Stimulated activated CD4-positive, alpha-beta T cell treated with anti-CD3 and anti-CD28 coated beads, Interleukin-12 subunit alpha, Interleukin-12 subunit beta, amount 100 ng/mL, for 4 hours (primary cell): Measurements from ENCODE around the gene MEF2A.
A peak's percentile ranks its signal among the peaks of the same experiment; 100 is the strongest.

Experiments
- DNase-seq: peaks from one replicate; pipeline ENCODE4 v3.0.0-alpha.2; 2020

MEF2A gene

DNA sequence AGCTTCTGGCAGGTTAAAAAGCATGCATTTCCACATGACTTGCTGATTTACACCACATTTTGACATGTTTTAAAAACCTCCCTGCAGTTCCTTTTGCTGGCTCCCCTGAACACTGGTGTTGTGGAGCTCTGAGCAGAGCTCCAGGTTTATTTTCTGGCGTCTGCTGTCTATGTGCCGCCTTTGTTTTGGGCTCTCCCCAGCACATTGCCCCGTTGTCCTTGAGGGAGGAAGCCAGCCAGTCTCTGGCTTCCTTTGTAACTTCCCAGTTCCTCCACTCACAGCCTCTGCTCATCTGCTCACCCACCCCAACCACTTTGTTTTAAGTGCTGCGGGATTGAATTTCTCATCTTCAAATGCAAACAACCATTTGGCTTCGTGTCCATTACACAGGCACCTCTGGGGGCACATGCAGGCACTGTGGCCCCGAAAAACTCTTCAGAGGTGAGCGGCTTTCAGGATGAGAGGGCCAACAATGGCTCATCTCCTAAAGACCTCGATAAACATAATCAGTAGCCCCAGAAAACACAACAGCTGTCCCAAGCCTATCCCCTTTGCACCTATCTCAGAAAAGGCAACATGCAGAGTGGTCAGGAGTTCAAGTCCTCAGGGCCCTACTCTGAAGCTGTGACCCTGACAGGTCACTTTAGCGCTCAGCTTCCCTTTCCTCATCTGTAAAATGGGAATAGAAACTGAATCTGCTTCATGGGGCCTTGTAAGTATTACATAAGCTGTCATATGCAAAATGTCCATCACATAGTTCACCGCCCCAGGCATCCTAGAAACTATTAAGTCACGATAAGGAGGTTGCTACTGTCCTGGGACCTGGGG is 1.3 kb upstream of the MEF2A start:
- DNase-seq, result no peak

DNA sequence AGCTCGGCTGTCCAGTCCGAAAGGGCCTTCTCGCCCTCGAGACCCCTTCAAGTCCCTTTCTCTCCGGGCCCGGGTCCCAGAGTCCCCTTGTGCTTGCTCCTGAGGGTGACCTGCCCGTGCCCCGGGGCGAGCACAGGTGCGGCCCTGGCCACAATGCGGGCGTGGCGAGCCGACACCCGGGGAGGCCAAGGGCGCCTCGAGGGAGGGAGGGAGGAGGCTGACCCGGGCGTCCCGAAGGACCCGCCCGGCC is 810 bp upstream of the MEF2A start:
- DNase-seq, result no peak

DNA sequence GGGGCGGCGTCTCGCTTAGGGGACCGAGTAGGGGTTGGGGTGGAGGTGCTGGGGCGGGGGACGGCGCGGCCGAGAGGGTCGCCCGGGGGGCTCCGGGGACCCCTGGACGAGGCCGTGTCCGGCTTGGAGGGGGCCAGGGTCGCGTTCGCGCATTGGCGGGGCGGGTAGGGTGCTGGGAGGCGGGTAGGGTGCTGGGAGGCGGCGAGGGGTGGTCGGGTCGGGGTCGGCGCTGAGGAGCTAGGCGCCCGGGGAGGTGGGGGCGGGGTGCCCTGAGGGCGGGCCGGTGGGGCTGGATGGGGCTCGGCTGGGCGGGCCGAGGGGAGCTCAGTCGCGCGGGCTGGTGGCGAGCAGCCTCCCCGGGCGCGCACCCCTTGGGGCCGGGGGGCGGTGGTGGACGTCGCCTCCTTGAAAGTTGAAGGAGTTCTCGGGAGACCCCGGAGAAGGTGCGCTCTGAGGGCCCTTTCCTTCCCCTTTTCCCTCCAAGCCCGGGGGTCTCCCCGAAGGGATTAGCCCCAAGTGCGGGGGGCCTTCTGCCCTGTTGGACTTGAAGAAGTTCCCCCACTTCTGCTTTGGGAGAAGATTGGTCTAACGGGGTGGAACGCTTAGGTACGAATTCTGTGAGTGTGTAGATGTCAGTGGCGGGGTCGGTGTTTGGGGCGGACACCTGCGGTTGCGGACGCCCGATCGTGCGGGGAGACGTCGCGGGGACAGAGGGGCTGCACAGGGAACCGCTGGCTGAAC is 543 bp downstream of the MEF2A start:
- peak; percentile 31 for DNase-seq

DNA sequence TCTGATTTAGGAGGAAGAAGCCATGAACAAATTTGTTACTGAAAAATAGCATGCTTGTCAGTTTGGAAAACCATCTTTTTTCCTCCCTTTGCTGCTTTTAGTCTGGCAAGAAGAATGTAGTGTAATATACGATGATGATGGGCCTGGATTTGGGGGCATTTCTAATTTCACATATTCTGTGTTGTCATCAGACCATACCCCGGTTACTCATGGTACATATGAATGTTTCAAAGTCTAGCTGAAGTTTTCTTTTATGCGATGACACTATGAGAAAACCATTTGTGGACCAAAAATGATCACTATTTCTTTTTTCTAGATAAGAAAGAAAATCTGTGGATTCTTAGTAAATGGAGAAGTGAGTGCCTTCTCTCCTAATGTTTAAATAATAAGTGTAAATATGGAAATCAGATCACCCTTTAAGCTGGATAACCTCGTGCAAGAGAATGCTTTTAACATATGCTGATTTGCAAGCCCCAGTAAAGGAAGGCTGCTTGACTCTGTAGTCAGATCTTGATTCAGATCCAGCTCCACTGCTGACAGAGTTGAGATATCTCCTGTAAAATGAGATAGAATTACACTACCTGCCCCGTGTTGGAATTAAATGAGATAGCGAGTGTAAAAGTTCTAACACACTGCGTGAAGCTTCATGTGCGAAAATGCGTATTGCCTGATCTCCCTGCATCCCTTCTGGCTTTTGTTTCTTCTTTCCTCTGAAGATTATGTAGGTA is 3.0 kb downstream of the MEF2A start:
- DNase-seq, result no peak

DNA sequence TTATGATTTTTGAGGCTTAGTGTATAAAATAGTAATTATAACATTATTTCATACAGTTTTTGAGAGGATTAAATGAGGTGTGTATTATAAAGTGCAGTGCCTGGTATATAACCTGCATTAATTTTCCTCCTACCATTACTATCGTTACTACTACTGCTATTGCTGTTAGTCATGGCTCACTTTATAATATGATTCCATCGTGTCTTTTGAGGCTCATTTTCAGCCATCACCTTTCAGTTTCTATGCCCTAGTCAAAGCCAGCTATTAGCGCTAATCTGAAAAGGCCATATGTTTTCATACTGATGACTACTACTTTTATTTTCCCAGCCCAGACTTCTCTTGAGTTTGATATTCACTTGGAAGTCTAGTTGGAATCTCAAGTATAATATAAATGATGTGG is 5.5 kb downstream of the MEF2A start:
- DNase-seq, result no peak

DNA sequence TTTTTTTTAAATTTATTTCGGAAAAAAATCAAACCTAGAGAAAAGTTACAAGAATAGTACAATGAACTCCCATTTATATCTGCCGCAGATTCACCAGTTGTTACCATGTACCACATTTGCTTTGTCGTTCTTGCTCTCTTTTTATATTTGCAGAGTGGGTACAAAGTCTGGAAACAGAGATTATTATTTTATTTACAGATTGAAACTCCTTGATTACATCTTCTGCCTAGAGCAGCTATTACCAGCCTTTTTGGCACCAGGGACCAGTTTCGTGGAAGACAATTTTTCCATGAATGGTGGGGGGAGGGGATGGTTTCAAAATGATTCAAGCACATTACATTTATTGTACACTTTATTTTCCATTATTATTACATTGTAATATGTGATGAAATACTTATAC is 8.3 kb downstream of the MEF2A start:
- no peak for DNase-seq

DNA sequence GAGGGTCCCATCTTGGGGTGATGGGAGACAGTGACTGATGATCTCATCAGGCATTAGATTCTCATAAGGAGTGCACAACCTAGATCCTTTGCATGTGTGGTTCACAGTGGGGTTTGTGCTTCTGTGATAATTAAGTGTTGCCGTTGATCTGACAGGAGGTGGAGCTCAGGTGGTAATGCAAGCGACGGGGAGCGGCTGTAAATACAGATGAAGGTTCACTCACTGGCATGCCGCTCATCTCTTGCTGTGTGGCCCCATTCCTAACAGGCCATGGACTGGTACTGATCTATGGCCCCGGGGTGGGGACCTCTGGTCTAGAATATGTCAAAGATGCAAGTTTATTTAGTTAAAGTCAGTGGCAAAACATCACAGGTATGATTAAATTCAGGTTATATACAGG is 8.7 kb downstream of the MEF2A start:
- DNase-seq, result no peak

DNA sequence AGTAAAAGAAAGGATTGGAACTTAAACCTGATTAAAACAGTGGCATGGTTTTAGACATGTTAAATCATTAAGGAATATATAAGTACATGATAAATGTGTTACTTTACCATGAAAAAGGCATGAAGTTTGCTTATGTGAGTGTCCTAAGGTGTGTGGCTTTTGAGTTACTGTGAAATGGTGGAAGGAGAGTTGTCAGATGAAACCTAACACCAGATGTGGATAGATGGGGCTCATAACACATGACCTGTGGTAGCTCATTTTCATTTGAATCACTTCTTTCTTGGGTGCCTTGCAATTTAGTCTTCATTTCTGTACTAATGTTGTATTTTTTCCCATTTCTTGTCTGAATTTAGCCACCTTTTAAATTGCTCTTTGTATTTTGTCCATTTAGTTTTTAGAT is 13.0 kb downstream of the MEF2A start:
- no peak for DNase-seq

DNA sequence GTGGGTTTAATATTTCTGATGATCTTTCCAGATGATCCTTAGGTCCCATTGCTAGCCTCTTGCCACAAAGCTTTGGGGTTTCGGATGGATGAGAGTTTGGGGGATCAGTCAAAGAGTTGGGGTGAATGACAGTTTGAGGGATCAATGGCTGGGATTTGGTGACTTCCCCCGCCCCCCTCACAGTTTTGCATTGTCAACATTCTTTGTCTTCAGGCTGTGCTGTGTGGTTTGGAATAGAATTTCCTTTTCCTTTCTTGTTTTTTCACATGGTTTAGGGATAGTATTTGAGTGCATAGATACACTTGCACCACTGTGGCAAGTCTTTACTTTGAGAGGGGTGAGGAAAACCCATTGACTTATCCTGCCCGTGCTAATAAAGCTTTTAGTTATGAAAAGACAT is 14.3 kb downstream of the MEF2A start:
- DNase-seq, result no peak

DNA sequence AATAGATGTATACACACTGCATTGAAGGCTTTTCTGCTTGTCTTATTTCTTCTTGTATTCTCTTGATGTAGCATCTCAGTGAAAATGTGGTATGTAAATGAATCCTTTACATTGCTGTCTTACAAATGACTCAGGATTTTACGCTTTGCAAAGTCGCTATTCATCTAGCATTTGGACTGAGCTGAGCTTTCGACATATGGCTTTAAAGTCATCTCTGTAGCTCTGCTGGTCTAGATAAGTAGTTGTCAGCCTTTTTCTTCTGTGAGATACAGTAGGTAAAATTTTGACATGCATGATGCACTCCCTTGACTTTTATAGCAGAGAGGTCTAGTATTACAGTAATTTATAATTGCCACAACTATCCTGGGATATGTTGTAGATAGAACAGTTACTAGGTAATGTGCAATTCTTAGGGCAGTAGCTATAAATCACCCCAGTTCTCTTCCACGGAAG is 16.8 kb downstream of the MEF2A start:
- no peak for DNase-seq

DNA sequence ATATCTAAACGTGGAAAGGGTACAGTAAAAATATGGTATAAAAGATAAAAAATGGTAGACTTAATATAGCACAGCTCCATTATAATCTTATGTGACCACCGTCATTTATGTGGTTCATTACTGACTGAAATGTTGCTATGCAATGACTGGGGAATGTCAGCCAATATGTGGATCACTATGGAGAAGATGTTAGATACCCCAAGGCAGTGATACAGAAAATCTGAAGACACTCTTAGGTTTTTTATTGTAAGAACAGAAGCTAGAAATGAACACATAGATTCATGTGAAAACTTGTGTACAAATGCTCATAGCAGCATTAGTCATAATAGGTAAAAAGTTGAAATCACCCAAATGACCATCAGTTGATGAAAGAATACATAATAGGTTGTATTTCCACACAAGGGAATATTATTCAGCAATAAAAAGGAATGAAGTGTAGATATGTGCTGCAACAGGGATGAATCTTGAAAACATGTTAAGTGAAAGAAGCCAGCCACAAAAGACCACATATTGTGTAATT is 18.4 kb downstream of the MEF2A start:
- DNase-seq, result no peak

DNA sequence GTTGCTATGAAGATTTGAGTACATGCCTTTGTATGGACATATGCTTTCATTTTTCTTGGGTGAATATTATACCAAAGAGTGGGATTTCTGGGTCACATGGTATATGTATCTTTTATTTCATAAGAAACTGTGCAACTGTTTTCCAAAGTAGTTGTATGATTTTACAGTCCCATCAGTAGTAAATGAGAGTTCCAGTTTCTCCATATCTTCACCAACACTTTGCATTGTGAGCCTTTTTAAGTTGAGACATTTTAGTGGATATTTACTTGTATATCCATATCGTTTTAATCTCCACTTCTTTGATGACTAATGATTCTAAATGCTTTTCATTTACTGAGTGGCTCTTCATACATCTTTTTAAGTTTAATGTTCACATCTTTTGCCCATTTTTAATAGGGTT is 20.3 kb downstream of the MEF2A start:
- no peak for DNase-seq

DNA sequence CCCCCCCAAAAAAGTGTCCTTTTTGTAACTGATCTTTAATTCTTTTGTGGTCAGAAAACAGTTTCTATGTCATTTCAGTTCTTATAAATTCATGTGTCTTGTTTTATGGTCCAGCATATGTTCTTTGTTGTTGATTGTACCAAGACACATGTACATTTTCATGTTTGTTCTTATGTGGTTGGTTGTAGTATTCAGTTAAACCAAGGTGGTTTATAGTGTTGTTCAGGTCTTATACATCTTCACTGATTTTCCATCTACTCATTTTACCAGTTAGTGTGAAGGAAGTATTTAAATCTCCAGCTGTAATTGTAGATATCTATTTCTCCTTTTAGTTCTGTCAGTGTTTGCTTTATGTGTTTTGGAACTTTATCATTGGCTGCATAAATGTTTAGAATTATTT is 24.0 kb downstream of the MEF2A start:
- DNase-seq, result no peak

DNA sequence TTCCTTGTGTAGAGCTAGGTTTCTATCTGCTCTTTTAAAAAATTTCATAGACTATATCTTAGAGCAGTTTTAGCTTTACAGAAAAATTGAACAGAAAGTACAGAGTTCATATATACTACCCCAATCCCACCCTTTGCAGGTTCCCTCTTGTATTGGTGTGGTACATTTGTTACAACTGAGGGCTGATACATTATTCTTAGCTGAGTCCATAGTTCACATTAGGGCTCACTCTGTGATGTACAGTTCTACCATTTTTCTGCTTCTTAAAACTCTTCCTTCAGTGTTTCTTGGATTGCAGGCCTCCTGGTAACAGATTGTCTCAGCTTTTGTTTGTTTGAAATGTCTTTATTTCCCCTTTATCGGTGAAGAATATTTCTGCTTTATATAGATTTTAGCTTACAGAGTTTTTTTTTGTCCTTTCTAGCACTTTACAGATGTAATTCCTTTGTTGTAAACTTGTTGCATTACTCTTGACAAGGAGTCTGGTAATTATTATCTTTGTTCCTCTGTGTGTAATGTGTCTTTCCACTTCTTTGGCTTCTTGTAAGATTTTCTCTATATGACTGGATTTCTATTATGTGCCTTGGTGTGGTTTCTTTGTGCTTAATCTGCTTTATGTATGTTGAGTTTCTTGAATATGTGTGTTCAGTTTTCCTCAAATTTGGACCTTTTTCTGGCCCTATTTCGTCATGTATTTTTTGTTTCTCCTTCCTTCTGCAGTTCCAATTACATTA is 25.3 kb downstream of the MEF2A start:
- no peak for DNase-seq

DNA sequence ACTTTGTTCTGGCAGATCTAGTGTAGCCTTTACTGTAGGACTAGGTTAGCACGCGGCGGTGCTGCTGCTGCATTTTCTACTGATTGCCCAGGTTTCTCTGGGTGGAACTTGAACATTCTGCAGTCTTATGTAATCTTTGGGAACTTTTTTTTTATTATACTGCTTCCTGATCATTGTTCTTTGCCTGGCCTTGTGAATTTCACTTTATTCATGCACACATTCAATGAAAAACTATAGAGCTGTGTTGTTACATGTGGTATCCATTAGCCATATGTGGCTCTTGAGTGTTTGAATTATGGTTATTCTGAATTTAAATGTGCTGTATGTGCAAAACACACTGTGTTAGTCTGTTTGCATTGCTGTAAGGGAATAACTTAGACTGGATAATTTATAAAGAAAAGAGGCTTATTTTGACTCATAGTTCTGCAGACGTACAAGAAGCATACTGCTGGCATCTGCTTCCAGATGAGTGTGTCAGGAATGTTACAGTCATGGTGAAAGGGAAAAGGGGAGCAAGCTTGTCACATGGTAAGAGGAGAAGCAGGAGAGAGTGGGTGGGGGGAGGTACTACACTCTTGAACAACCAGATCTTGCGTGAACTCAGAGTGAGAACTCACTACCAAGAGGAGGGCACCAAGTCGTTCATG is 26.5 kb downstream of the MEF2A start:
- no peak for DNase-seq

DNA sequence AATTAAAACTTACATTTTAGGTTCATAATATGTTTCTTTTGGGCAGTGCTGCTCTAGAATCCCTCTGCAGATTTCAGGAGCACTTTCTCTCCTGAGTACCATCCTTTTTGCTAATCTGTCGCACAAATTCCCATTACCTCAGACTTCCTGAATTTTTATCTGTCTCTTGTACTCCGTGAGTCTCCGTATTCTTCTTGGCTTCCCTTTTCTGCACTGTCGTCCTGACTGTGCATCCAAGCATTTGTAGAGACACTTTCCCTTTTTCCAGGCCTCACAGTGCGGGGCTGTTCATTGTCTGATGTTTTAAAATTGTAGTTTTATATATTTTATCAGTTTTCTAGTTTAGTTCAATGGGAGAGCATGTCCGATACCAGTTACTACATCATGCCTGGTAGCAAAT is 27.3 kb downstream of the MEF2A start:
- DNase-seq, result no peak

DNA sequence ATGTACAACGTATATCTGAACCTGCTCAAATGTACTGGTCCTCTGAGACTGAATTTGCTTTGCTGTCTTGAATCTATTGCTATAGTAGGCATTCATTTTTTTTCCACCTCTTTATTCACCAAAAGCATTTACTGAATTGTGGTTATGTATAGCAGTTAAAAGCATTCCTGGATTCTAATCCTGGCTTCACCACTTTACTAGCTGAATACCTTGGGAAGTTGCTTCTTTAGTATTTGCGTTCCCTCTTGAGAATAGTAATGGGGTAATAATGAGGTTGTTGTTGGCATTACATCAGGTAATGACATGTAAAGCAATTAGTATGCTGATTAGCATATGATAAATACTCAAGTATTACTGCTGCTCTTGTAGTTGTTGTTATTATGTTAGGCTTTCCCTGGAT is 29.1 kb downstream of the MEF2A start:
- no peak for DNase-seq

DNA sequence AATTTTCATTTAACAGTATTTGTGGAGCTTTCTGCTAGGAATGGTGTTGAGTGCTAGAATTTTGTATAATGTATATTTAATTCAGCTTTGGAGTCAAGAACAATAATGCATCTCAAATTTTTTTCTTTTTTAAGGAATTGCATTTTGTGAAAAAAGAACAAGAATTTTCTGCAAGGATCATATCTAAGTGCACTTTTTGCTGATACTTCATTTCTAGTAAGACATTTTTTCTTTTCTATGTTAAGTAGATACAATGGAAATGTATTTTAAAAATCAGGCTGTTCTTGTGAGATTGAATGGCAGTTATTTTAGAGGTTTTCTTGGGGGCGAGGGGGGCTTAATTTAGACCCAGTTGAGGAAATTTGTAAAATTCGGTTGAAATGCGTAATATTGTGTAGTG is 32.5 kb downstream of the MEF2A start:
- DNase-seq, result no peak

DNA sequence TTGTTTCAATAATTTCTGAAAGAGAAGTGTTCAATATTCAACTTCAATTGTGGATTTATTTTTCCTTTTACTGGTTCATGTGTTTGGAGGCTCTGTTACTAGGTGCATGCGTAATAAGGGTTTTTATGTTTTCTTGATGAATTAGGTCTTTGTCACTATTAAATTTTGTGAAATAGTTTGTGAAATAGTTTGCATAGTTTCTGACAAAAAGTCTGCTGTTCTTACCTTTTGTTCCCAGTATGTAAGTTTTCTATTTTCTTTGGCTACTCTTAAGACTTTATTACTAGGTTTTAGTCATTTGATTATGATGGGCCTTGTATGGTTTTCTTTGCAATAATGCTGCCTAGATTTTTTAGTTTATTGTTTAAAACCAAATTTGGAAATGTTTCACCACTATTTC is 38.0 kb downstream of the MEF2A start:
- DNase-seq, result no peak

DNA sequence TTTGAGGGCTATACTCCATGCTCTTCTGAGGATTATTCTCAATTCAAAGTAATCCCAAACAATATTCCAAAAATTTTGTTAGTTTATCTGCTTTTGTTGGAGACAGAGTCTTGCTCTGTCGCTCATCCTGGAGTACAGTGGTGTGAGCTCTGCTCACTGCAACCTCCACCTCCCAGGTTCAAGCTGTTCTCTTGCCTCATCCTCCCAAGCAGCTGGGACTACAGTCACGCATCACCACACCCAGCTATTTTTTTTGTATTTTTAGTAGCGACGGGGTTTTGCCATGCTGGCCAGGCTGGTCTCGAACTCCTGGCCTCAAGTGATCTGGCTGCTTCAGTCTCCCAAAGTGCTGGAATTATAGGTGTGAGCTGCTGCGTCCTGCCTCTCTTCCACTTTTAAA is 39.1 kb downstream of the MEF2A start:
- DNase-seq, result no peak

DNA sequence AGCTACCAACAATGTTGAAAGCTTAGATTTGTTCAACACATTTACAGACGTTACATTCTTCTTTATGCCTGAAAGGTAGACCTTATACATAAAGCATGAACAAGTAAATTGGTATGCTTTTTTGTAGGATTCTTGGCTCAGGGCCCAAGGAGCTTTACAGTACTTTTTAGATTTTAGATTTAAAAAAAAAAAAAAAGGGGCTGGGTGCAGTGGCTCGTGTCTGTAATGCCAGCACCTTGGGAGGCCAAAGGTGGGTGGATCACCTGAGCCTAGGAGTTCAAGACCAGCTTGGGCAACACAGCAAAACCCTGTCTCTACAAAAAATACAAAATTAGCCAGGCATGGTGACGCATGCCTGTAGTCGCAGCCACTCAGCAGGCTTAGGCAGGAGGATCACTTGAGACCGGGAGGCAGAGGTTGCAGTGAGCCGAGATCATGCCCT is 39.7 kb downstream of the MEF2A start:
- no peak for DNase-seq

DNA sequence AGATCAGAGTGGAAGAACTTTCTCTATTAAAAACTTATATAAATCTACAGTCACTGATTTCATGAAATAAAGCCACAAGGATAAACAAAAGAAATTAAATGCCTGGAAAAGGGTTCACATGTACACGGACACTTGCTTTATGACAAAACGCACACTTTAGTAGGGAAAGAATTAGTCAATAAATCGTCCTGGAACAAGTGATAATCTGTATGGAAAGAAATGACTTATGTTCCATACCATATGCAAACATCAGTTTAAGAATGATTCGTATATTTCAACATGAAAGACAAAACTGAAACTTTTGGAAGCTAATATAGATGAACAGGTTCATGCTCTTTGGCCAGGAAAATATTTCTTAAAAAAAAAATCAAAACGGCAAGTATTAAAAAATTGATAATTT is 40.2 kb downstream of the MEF2A start:
- DNase-seq, result no peak

DNA sequence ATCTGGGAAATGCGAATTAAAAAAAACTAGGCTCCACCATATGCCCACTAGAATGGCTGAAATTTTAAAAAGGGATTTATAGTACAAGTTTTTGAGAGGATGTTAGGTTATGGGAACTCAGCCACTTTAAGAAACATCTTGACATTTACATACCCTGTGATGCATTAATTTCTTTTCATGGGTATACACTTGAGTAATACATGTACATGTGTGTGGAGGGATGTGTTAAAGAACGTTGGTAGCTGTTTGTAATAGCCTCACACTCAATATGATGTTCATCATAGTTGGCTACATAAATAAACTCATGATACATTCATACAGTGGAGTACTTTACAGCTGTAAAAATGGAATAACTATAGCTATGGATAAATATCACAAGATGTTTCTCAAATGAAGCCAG is 40.9 kb downstream of the MEF2A start:
- DNase-seq, result no peak
